ENCODE measurements around the gene MYL6B. TPM values are rescaled to one million over a fixed set of nuclear protein-coding genes. Genes with fewer than 3 reads are reported as not detected.
A peak's percentile ranks its signal among the peaks of the same experiment; 100 is the strongest.

MYL6B gene
- total RNA-seq, 1 experiment from 2014 or later: 44.8 TPM

GRCh38 chr12:56198836-56199235 is 46.4 kb downstream of the MYL6B start:
- no peak for DNase-seq
- BruUV-seq (replicated peaks): no TSS peak
- TF ChIP-seq, protein P1, sequence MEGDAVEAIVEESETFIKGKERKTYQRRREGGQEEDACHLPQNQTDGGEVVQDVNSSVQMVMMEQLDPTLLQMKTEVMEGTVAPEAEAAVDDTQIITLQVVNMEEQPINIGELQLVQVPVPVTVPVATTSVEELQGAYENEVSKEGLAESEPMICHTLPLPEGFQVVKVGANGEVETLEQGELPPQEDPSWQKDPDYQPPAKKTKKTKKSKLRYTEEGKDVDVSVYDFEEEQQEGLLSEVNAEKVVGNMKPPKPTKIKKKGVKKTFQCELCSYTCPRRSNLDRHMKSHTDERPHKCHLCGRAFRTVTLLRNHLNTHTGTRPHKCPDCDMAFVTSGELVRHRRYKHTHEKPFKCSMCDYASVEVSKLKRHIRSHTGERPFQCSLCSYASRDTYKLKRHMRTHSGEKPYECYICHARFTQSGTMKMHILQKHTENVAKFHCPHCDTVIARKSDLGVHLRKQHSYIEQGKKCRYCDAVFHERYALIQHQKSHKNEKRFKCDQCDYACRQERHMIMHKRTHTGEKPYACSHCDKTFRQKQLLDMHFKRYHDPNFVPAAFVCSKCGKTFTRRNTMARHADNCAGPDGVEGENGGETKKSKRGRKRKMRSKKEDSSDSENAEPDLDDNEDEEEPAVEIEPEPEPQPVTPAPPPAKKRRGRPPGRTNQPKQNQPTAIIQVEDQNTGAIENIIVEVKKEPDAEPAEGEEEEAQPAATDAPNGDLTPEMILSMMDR (IDR thresholded peaks at IDR 0.05; ENCODE audit: insufficient read depth in 1 of 2, low read depth in 1 of 2, low read length in 1 of 2, severe bottlenecking in 1 of 2, unreplicated experiment in 1 of 2): no peak
- H3K4me1 Mint-ChIP-seq (ENCODE audit: low read depth, unreplicated experiment): peaks cover 22% of the 10 kb centered on the region
- intact Hi-C loops (cut with micrococcal nuclease; ENCODE audit: unreplicated experiment): no loop called here
- Histone ChIP-seq H3K4me3 (ENCODE audit: low read depth, low read length) (no peak overlapping the region), H3K27me3 (replicated peaks; ENCODE audit: control insufficient read depth, insufficient read depth, low read length) (no peaks in the 10 kb centered on the region), H3K4me1 (peaks cover 8% of the 10 kb centered on the region), H3K9me3 (no peaks in the 10 kb centered on the region), H3K36me3 (ENCODE audit: control insufficient read depth, insufficient read depth, low read length) (no peaks in the 10 kb centered on the region)
- peak overlapping the region; percentile 3 for H3K27ac Mint-ChIP-seq (ENCODE audit: unreplicated experiment)
- no peaks in the 10 kb centered on the region for H3K27me3 Mint-ChIP-seq (ENCODE audit: insufficient read depth, unreplicated experiment)
- H3K4me3 Mint-ChIP-seq (ENCODE audit: unreplicated experiment): no peak overlapping the region
- CTCF ChIA-PET: no interaction called here
- peaks cover 24% of the 10 kb centered on the region for H3K36me3 Mint-ChIP-seq (ENCODE audit: insufficient read depth, unreplicated experiment)
- POLR2A ChIA-PET: no interaction called here
- no peaks in the 10 kb centered on the region for H3K9me3 Mint-ChIP-seq (ENCODE audit: unreplicated experiment)

GRCh38 chr12:56202366-56202765 is 50.0 kb downstream of the MYL6B start:
- H3K4me1 Mint-ChIP-seq (ENCODE audit: low read depth, unreplicated experiment): peaks cover 13% of the 10 kb centered on the region
- CTCF ChIA-PET: interaction anchor here (0.7 to 1.5 kb wide), 4 partner anchors 13 to 75 kb away, joined by 3 to 6 read pairs (median 4); partner anchors contain the start of genes RNF41 and SMARCC2
- POLR2A ChIA-PET: interaction anchor here (0.6 to 1.0 kb wide), 2 partner anchors 19 to 97 kb away, joined by 3 read pairs; partner anchors contain the start of gene RNF41
- H3K27me3 ChIP-seq (replicated peaks; ENCODE audit: control insufficient read depth, insufficient read depth, low read length): no peaks in the 10 kb centered on the region
- TF ChIP-seq, protein P1 (IDR thresholded peaks at IDR 0.05; ENCODE audit: insufficient read depth in 1 of 2, low read depth in 1 of 2, low read length in 1 of 2, severe bottlenecking in 1 of 2, unreplicated experiment in 1 of 2): no peak
- H3K36me3 Mint-ChIP-seq (ENCODE audit: insufficient read depth, unreplicated experiment): peaks cover 49% of the 10 kb centered on the region
- intact Hi-C loops (cut with micrococcal nuclease; ENCODE audit: unreplicated experiment): no loop called here
- H3K36me3 ChIP-seq (ENCODE audit: control insufficient read depth, insufficient read depth, low read length): peaks cover 1% of the 10 kb centered on the region; the same call in 1 of the 2 replicates
- H3K4me3 ChIP-seq (ENCODE audit: low read depth, low read length): no peak overlapping the region
- H3K4me1 ChIP-seq: peaks cover under 1% of the 10 kb centered on the region; the same call in 1 of the 2 replicates
- BruUV-seq (replicated peaks): no TSS peak
- no peaks in the 10 kb centered on the region for H3K9me3 Mint-ChIP-seq (ENCODE audit: unreplicated experiment)
- no peak overlapping the region for H3K4me3 Mint-ChIP-seq (ENCODE audit: unreplicated experiment)
- no peak for DNase-seq
- no peak overlapping the region for H3K27ac Mint-ChIP-seq (ENCODE audit: unreplicated experiment)
- H3K27me3 Mint-ChIP-seq (ENCODE audit: insufficient read depth, unreplicated experiment): no peaks in the 10 kb centered on the region
- H3K9me3 ChIP-seq: no peaks in the 10 kb centered on the region

- POLR2A ChIA-PET: interaction anchor here (0.7 to 1.0 kb wide), 2 partner anchors 97 to 98 kb away, joined by 3 read pairs; no protein-coding TSS in a partner anchor
- TF ChIP-seq, protein P1 (IDR thresholded peaks at IDR 0.05; ENCODE audit: insufficient read depth in 1 of 2, low read depth in 1 of 2, low read length in 1 of 2, severe bottlenecking in 1 of 2, unreplicated experiment in 1 of 2): no peak
- Histone ChIP-seq H3K4me1 (no peaks in the 10 kb centered on the region; the same call in 1 of the 2 replicates), H3K27me3 (replicated peaks; ENCODE audit: control insufficient read depth, insufficient read depth, low read length) (no peaks in the 10 kb centered on the region), H3K4me3 (ENCODE audit: low read depth, low read length) (no peak overlapping the region), H3K36me3 (ENCODE audit: control insufficient read depth, insufficient read depth, low read length) (peaks cover 1% of the 10 kb centered on the region; the same call in 1 of the 2 replicates), H3K9me3 (no peaks in the 10 kb centered on the region)
- no peak overlapping the region for H3K4me3 Mint-ChIP-seq (ENCODE audit: unreplicated experiment)
- no TSS peak for BruUV-seq (replicated peaks)
- H3K9me3 Mint-ChIP-seq (ENCODE audit: unreplicated experiment): no peaks in the 10 kb centered on the region
- no peak overlapping the region for H3K27ac Mint-ChIP-seq (ENCODE audit: unreplicated experiment)
- CTCF ChIA-PET: interaction anchor here (1.2 to 4.6 kb wide), 4 partner anchors 13 to 28 kb away, joined by 3 to 61 read pairs (median 5); partner anchors contain the start of genes NABP2, RNF41 and SMARCC2
- DNase-seq: no peak
- H3K4me1 Mint-ChIP-seq (ENCODE audit: low read depth, unreplicated experiment): peaks cover 13% of the 10 kb centered on the region
- intact Hi-C loops (cut with micrococcal nuclease; ENCODE audit: unreplicated experiment): no loop called here
- H3K36me3 Mint-ChIP-seq (ENCODE audit: insufficient read depth, unreplicated experiment): peaks cover 51% of the 10 kb centered on the region
- no peaks in the 10 kb centered on the region for H3K27me3 Mint-ChIP-seq (ENCODE audit: insufficient read depth, unreplicated experiment)
Measured at GRCh38 chr12:56202838-56203237, 50.5 kb downstream of the MYL6B start.

Data from Caco-2 (cell line).